Measurements from ENCODE around the gene ANTXRL. TPM values are rescaled to one million over a fixed set of nuclear protein-coding genes. Genes with fewer than 3 reads are reported as not detected.

Gene ANTXRL
- total RNA-seq, 1 experiment from 2014 or later = not detected

GRCh38 chr10:46297406-46298204 is 10.8 kb downstream of the ANTXRL start:
- no peak overlapping the region for H3K27ac Mint-ChIP-seq (ENCODE audit: low read depth, unreplicated experiment)
- peaks cover 2% of the 10 kb centered on the region for H3K27me3 Mint-ChIP-seq (ENCODE audit: insufficient read depth, unreplicated experiment)
- no peaks in the 10 kb centered on the region for H3K4me1 Mint-ChIP-seq (ENCODE audit: insufficient read depth, unreplicated experiment)
- no TSS peak for BruUV-seq (replicated peaks)
- no peaks in the 10 kb centered on the region for H3K36me3 Mint-ChIP-seq (ENCODE audit: insufficient read depth, unreplicated experiment)
- no peak overlapping the region for H3K4me3 Mint-ChIP-seq (ENCODE audit: unreplicated experiment)
- CTCF ChIA-PET = interaction anchor here (0.7 kb wide), 1 partner anchor 70 kb away, joined by 4 read pairs; no protein-coding TSS in a partner anchor
- intact Hi-C loops (cut with micrococcal nuclease) = no loop called here
- TF ChIP-seq, protein P1, sequence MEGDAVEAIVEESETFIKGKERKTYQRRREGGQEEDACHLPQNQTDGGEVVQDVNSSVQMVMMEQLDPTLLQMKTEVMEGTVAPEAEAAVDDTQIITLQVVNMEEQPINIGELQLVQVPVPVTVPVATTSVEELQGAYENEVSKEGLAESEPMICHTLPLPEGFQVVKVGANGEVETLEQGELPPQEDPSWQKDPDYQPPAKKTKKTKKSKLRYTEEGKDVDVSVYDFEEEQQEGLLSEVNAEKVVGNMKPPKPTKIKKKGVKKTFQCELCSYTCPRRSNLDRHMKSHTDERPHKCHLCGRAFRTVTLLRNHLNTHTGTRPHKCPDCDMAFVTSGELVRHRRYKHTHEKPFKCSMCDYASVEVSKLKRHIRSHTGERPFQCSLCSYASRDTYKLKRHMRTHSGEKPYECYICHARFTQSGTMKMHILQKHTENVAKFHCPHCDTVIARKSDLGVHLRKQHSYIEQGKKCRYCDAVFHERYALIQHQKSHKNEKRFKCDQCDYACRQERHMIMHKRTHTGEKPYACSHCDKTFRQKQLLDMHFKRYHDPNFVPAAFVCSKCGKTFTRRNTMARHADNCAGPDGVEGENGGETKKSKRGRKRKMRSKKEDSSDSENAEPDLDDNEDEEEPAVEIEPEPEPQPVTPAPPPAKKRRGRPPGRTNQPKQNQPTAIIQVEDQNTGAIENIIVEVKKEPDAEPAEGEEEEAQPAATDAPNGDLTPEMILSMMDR (IDR thresholded peaks at IDR 0.05; ENCODE audit: unreplicated experiment) = no peak
- POLR2A ChIA-PET = no interaction called here
- no peaks in the 10 kb centered on the region for H3K9me3 Mint-ChIP-seq (ENCODE audit: unreplicated experiment)
- no peak for DNase-seq (ENCODE audit: unreplicated experiment)

DNA sequence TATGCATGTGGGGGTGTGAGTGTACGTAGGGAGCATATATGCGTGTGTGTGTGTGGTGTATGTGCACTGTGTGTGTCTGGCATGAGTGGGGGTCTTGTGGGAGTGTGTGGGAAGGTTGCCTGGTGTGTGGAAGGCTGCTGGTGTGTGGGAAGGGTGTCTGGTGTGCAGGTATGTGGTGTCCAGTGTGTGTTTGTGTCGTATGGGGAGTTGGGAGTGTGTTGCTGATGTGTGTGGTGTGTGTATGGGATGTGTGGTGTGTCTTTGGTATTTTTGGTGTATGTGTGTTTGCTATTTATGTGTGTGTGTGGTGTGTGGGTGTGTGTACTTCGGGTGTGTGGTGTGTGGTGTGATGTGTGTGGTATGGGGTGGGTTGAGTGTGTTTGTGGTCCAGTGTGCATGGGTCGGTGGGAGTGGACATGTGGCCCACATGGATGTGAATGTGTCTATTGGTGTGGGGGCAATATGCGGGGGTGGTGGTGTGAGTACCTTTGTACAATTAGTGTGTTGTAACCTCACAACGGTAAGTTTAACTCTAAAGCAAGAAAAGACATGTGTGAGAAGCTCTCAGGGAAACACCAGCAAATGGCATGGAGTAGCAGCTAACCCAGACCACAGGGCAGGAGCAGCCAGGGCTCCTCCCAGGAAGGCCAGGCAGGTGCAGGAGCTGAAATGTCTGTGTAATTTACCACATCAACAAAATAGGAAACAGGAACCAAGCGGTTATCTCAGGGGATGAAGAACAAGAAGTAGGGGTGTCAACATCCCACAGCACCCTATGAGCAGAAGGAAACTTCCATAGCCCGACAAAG is 11.9 kb downstream of the ANTXRL start:
- Mint-ChIP-seq H3K27me3 (ENCODE audit: insufficient read depth, unreplicated experiment) (no peaks in the 10 kb centered on the region), H3K4me1 (ENCODE audit: insufficient read depth, unreplicated experiment) (no peaks in the 10 kb centered on the region), H3K36me3 (ENCODE audit: insufficient read depth, unreplicated experiment) (no peaks in the 10 kb centered on the region), H3K9me3 (ENCODE audit: unreplicated experiment) (no peaks in the 10 kb centered on the region), H3K27ac (ENCODE audit: low read depth, unreplicated experiment) (no peak overlapping the region), H3K4me3 (ENCODE audit: unreplicated experiment) (no peak overlapping the region)
- BruUV-seq (replicated peaks) = no TSS peak
- POLR2A ChIA-PET = no interaction called here
- CTCF ChIA-PET = interaction anchor here (0.7 to 1.5 kb wide), 3 partner anchors 24 to 71 kb away, joined by 3 to 7 read pairs (median 4); no protein-coding TSS in a partner anchor
- DNase-seq (ENCODE audit: unreplicated experiment) = no peak
- intact Hi-C loops (cut with micrococcal nuclease) = no loop called here
- TF ChIP-seq, protein P1 (IDR thresholded peaks at IDR 0.05; ENCODE audit: unreplicated experiment) = no peak

DNA sequence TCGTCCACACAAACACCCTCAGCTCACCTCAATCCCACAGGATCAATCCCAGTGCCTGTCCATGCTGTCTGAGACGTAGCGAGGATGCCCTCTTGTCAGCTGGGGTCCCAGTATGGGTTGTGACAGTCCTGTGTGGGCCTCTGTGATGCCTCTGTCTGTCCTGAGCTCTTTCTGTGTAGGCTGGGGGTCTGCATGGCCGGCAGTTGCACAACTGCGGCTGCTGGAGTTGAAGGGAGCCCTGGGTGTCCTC is 12.4 kb downstream of the ANTXRL start:
- POLR2A ChIA-PET = no interaction called here
- no peak overlapping the region for H3K27ac Mint-ChIP-seq (ENCODE audit: low read depth, unreplicated experiment)

More for the DNA sequence above, 12.4 kb downstream of the ANTXRL start:
- Mint-ChIP-seq H3K4me3 (ENCODE audit: unreplicated experiment) (no peak overlapping the region), H3K4me1 (ENCODE audit: insufficient read depth, unreplicated experiment) (no peaks in the 10 kb centered on the region), H3K27me3 (ENCODE audit: insufficient read depth, unreplicated experiment) (no peaks in the 10 kb centered on the region), H3K36me3 (ENCODE audit: insufficient read depth, unreplicated experiment) (no peaks in the 10 kb centered on the region), H3K9me3 (ENCODE audit: unreplicated experiment) (no peaks in the 10 kb centered on the region)
- TF ChIP-seq, protein P1 (IDR thresholded peaks at IDR 0.05; ENCODE audit: unreplicated experiment) = no peak
- no peak for DNase-seq (ENCODE audit: unreplicated experiment)
- BruUV-seq (replicated peaks) = no TSS peak
- intact Hi-C loops (cut with micrococcal nuclease) = no loop called here
- CTCF ChIA-PET = interaction anchor here (0.9 to 1.5 kb wide), 3 partner anchors 24 to 270 kb away, joined by 3 to 7 read pairs (median 3); no protein-coding TSS in a partner anchor

Measured in MCF 10A (cell line).